NB4 (cell line): Measurements from ENCODE around the gene CLEC7A.

Source experiments
- POLR2A ChIP-seq: IDR thresholded peaks from 2 replicates; pipeline ENCODE4 v1.6.1; 2011; ENCODE audit warnings: mild to moderate bottlenecking; ENCODE audit not compliant: insufficient read length; ENCODE audit errors: extremely low read depth
- TF ChIP-seq, protein P1 (sequence below): IDR thresholded peaks from one replicate; pipeline ENCODE4 v1.5.1; 2012; ENCODE audit warnings: low read depth, low read length

DNA sequence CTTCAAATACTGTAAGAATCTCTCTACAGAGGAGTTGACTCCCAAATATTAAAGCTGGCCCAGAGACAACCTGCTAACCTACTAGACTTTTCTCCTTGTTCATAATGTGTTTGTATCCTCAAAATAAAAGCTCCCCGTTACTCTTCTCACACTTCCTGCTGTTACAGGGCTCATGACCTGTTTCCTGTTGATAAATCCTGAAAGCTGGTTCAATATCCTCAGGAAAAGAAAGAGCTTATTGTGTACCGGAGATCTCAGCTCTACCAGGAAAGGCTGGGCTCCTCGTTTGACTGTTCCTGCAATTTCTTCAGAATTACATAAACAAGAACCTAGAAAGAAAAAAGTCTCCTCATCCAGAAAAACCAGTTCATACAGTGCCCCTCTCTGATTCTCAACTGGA is 62.1 kb downstream of the CLEC7A start:
- TF ChIP-seq POLR2A: no peak
- TF ChIP-seq, protein P1, sequence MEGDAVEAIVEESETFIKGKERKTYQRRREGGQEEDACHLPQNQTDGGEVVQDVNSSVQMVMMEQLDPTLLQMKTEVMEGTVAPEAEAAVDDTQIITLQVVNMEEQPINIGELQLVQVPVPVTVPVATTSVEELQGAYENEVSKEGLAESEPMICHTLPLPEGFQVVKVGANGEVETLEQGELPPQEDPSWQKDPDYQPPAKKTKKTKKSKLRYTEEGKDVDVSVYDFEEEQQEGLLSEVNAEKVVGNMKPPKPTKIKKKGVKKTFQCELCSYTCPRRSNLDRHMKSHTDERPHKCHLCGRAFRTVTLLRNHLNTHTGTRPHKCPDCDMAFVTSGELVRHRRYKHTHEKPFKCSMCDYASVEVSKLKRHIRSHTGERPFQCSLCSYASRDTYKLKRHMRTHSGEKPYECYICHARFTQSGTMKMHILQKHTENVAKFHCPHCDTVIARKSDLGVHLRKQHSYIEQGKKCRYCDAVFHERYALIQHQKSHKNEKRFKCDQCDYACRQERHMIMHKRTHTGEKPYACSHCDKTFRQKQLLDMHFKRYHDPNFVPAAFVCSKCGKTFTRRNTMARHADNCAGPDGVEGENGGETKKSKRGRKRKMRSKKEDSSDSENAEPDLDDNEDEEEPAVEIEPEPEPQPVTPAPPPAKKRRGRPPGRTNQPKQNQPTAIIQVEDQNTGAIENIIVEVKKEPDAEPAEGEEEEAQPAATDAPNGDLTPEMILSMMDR: no peak
